ENCODE data around the gene ARHGAP28. TPM values are rescaled to one million over a fixed set of nuclear protein-coding genes. Genes with fewer than 3 reads are reported as not detected.

The ARHGAP28 gene
- total RNA-seq, 6 experiments from 2014 or later = 0.13 to 1.7 (median 0.61) TPM; not detected in 1

DNA sequence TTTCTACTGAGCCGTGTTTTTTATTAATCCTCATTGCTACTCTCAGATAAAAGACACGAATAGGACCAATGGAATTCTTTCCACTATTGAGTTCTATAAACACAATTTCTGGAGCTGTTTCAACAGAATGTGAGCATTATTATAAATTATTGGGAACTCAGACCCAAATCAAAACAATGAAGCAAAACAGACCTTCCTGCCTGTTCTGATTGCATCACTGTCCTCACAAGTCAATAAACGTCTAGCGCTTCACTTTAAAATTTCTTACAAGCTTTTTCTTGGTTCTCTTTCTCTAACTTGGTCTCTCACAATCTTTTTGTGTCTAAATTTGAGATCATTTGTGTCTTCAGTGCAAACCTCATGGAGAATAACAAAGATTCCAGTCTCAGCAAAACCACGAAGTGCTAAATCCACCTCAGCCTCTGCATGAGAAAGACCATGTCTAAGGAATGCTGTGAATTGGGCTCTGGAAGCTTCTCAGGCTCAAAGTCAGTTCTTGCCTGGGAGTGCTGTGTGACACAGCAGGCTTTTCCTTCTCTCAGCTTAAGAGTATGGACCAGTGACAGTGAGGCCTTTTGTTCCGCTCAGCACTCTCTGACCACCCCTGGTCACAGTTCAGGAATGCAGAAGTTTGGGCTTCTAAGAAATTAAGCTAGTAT is 22.8 kb downstream of the ARHGAP28 start:
- H3K4me3 ChIP-seq = no peak overlapping the region
- intact Hi-C loops (cut with DNase I) = no loop called here
- 46% methylated on average over 6 of the region's 6 CpGs for WGBS (ENCODE audit: insufficient coverage, low coverage, low lambda C conversion rate, missing lambda C conversion rate)
- H3K9me3 ChIP-seq = no peaks in the 10 kb centered on the region
- H3K27me3 ChIP-seq = no peaks in the 10 kb centered on the region
- no peak overlapping the region for H3K27ac ChIP-seq
- DNase-seq (no peak), ATAC-seq (no peak)
- TF ChIP-seq POLR2A (IDR thresholded peaks at IDR 0.05) = no peak
- TF ChIP-seq, protein P1, sequence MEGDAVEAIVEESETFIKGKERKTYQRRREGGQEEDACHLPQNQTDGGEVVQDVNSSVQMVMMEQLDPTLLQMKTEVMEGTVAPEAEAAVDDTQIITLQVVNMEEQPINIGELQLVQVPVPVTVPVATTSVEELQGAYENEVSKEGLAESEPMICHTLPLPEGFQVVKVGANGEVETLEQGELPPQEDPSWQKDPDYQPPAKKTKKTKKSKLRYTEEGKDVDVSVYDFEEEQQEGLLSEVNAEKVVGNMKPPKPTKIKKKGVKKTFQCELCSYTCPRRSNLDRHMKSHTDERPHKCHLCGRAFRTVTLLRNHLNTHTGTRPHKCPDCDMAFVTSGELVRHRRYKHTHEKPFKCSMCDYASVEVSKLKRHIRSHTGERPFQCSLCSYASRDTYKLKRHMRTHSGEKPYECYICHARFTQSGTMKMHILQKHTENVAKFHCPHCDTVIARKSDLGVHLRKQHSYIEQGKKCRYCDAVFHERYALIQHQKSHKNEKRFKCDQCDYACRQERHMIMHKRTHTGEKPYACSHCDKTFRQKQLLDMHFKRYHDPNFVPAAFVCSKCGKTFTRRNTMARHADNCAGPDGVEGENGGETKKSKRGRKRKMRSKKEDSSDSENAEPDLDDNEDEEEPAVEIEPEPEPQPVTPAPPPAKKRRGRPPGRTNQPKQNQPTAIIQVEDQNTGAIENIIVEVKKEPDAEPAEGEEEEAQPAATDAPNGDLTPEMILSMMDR (IDR thresholded peaks at IDR 0.05) = no peak
- no peaks in the 10 kb centered on the region for H3K36me3 ChIP-seq
- no peaks in the 10 kb centered on the region for H3K4me1 ChIP-seq

DNA sequence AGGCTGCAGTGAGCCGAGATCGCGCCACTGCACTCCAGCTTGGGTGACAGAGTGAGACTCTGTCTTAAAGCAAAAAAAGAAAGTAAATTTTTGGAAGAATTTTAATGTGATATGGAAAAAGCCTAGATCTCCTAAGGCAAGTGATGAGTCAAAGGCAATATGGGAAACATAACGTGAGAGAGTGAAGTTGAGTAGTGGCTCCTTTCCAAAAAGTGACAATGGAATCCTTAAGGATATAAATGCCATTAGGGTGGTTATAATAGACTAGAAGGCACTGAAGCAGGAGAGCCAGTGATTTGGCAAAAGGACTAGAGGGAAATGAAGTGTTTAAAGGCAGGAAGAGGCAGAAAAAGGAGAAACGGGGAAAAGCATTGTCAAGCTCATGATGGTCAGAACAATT is 25.6 kb downstream of the ARHGAP28 start:
- DNase-seq = no peak
- intact Hi-C loops (cut with DNase I) = no loop called here
- no peaks in the 10 kb centered on the region for H3K9me3 ChIP-seq
- H3K4me3 ChIP-seq = no peak overlapping the region
- H3K27me3 ChIP-seq = no peaks in the 10 kb centered on the region
- no peak for ATAC-seq
- TF ChIP-seq, protein P1 (IDR thresholded peaks at IDR 0.05) = no peak
- no peak for TF ChIP-seq POLR2A (IDR thresholded peaks at IDR 0.05)
- H3K4me1 ChIP-seq = no peaks in the 10 kb centered on the region
- H3K27ac ChIP-seq = no peak overlapping the region
- 75% methylated on average over 5 of the region's 5 CpGs for WGBS (ENCODE audit: insufficient coverage, low coverage, low lambda C conversion rate, missing lambda C conversion rate)
- no peaks in the 10 kb centered on the region for H3K36me3 ChIP-seq

DNA sequence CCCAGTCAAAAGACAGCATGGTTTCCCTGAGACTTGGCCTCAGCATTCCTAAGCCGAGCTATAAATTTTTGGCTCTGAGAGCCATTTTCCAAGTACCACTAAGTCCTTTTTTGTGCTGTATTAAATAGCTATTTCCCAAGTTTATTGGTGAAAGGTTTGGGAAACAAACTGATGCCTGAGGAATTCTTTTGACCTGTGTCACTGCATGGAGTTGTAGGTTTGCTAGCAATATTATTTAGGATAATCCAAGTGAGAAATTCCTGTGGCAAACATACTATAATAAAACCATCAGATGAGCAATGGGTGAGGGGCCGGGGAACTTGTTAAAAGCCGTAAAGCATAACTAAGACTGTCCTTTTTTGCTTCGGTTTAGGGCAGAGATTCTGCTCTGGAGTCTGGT is 28.4 kb downstream of the ARHGAP28 start:
- WGBS (ENCODE audit: insufficient coverage, low coverage, low lambda C conversion rate, missing lambda C conversion rate) = 46% methylated on average over 4 of the region's 4 CpGs

DNA sequence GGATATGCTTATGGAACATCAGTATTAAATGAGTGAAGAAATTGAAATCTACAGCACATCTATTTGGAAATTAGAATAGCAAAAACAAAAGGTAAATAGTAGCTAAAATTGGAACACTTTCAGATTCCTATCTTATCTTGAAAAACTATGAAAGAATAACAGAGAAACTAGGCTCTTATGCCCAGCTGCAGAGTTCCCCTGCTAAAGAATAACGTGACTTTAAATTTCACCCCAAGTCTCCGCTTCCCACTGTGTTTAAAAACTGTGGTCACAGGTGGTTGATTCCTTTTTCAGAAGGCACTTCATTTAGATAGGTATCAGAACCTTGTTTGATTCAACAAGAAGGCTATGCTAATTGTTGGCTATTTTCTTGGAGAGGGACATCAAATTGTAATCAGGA is 30.1 kb downstream of the ARHGAP28 start:
- TF ChIP-seq, protein P1 (IDR thresholded peaks at IDR 0.05) = no peak
- TF ChIP-seq POLR2A (IDR thresholded peaks at IDR 0.05) = no peak
- no peaks in the 10 kb centered on the region for H3K36me3 ChIP-seq
- no peak overlapping the region for H3K4me3 ChIP-seq
- ATAC-seq = no peak
- no peak overlapping the region for H3K27ac ChIP-seq
- no peaks in the 10 kb centered on the region for H3K27me3 ChIP-seq
- intact Hi-C loops (cut with DNase I) = no loop called here
- DNase-seq = no peak
- H3K9me3 ChIP-seq = no peaks in the 10 kb centered on the region
- 41% methylated on average over 2 of the region's 2 CpGs for WGBS (ENCODE audit: insufficient coverage, low coverage, low lambda C conversion rate, missing lambda C conversion rate)
- no peaks in the 10 kb centered on the region for H3K4me1 ChIP-seq

More for the DNA sequence above, 28.4 kb downstream of the ARHGAP28 start:
- Histone ChIP-seq H3K9me3 (no peaks in the 10 kb centered on the region), H3K27me3 (no peaks in the 10 kb centered on the region), H3K36me3 (no peaks in the 10 kb centered on the region), H3K4me1 (no peaks in the 10 kb centered on the region), H3K27ac (no peak overlapping the region), H3K4me3 (no peak overlapping the region)
- intact Hi-C loops (cut with DNase I) = no loop called here
- ATAC-seq (no peak), DNase-seq (no peak)
- TF ChIP-seq, protein P1 (IDR thresholded peaks at IDR 0.05) = no peak
- no peak for TF ChIP-seq POLR2A (IDR thresholded peaks at IDR 0.05)

All from right lobe of liver (tissue), 6 donors.